ENCODE results near the gene ELAVL3. TPM values are rescaled to one million over a fixed set of nuclear protein-coding genes. Genes with fewer than 3 reads are reported as not detected.

Gene ELAVL3
- total and polyA plus RNA-seq, 3 donors from 2014 or later, result 0.74 to 7.5 (median 6.1) TPM

DNA sequence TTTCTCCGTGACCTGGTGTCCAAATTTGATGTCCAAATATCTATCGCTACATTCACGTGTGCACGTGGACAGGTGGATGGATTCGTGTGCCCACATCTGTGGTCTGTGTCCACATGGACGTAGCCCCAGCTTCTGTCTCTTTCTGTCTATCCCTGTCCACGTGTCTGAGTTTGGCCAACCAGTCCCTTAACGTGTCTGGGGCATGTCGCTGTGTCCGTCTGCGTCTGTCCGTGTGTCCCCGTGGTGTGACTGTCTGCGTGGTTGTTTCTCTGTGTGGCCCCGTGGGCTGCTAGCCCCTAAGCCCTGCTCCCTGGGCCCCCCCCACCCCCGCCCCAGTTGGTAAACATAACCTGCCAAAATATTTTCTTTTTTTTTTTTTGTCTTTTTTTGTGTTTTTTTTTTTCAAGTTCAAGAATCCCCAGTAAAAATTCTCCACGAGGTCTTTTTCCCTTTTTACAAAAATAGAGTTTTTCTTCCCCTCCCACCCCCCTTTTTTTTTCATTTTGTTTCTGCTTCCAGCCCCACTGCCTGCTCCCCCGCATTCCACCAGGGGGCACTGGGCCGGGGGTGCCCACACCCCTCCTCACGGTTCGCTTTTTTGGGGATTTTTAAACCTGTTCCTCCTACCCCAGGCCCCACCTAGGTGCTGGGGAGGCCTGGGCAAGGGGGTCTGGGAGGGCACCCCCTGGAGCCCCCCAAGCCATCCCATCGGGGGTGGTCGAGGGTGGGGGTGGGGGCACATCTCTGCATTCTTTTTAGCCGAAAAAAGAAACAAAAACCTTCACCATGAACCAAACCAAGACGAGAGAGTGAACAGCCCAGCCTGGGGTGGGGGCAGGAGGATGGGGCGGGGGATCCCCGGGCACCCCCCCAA lies 27.1 kb downstream of the ELAVL3 start:
- H3K9me3 ChIP-seq, result no peaks in the 10 kb centered on the region
- TF ChIP-seq, protein P1, sequence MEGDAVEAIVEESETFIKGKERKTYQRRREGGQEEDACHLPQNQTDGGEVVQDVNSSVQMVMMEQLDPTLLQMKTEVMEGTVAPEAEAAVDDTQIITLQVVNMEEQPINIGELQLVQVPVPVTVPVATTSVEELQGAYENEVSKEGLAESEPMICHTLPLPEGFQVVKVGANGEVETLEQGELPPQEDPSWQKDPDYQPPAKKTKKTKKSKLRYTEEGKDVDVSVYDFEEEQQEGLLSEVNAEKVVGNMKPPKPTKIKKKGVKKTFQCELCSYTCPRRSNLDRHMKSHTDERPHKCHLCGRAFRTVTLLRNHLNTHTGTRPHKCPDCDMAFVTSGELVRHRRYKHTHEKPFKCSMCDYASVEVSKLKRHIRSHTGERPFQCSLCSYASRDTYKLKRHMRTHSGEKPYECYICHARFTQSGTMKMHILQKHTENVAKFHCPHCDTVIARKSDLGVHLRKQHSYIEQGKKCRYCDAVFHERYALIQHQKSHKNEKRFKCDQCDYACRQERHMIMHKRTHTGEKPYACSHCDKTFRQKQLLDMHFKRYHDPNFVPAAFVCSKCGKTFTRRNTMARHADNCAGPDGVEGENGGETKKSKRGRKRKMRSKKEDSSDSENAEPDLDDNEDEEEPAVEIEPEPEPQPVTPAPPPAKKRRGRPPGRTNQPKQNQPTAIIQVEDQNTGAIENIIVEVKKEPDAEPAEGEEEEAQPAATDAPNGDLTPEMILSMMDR (IDR thresholded peaks at IDR 0.05), result peak in 1 of 3 experiments; percentile 34
- TF ChIP-seq POLR2A (IDR thresholded peaks at IDR 0.05), result no peak
- no peak overlapping the region for H3K27ac ChIP-seq
- no peaks in the 10 kb centered on the region for H3K36me3 ChIP-seq (ENCODE audit: low read depth, missing control alignments)
- H3K27me3 ChIP-seq, result no peaks in the 10 kb centered on the region
- no peak overlapping the region for H3K4me3 ChIP-seq
- 65 to 69% methylated on average over 24 to 27 of the region's 27 CpGs for WGBS, 2 donors
- no peaks in the 10 kb centered on the region for H3K4me1 ChIP-seq
- DNase-seq, result no peak
- intact Hi-C loops (cut with DNase I; ENCODE audit: low total_unique reads), result no loop called here

DNA sequence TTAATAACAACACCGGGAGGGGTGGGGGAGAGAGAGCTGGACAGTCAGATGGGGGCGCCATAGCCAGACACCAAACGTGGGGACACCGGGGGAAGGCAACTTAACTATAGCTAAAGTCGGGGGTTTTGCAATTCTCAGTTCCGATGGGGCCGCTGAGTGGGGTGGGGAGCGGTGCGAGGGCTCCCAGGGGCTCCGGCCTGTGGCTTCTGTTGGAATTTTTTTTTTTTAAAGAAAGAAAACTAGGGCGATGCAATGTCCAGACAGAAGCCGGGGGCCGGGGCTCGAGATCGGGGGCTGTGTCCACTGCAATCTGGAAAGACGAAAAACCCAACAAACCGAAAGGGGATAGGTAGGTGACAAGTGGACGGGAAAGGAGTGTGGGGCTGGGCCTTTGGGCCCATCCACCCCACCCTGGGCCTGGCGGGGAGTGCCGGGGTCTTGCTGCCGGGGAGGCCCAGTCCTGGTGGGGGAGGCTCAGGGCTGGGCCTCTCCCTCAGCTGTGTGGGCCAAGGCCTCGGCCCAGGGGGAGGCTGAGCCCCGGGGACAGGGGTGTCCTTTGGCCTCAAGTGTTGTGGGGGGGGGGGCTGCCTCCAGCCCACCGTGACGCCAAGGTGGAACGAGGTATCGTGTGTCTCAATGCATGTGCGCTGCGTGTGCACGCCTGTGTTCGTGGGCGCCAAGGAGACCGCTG lies 28.1 kb downstream of the ELAVL3 start:
- no peak for DNase-seq
- TF ChIP-seq POLR2A (IDR thresholded peaks at IDR 0.05), result no peak
- TF ChIP-seq, protein P1 (IDR thresholded peaks at IDR 0.05), result no peak
- H3K27me3 ChIP-seq, result no peaks in the 10 kb centered on the region
- intact Hi-C loops (cut with DNase I; ENCODE audit: low total_unique reads), result no loop called here
- no peak overlapping the region for H3K27ac ChIP-seq
- H3K36me3 ChIP-seq (ENCODE audit: low read depth, missing control alignments), result no peaks in the 10 kb centered on the region
- WGBS, 2 donors, result 71 to 78% methylated on average over 22 to 32 of the region's 33 CpGs
- H3K4me1 ChIP-seq, result no peaks in the 10 kb centered on the region
- H3K4me3 ChIP-seq, result no peak overlapping the region
- no peaks in the 10 kb centered on the region for H3K9me3 ChIP-seq

DNA sequence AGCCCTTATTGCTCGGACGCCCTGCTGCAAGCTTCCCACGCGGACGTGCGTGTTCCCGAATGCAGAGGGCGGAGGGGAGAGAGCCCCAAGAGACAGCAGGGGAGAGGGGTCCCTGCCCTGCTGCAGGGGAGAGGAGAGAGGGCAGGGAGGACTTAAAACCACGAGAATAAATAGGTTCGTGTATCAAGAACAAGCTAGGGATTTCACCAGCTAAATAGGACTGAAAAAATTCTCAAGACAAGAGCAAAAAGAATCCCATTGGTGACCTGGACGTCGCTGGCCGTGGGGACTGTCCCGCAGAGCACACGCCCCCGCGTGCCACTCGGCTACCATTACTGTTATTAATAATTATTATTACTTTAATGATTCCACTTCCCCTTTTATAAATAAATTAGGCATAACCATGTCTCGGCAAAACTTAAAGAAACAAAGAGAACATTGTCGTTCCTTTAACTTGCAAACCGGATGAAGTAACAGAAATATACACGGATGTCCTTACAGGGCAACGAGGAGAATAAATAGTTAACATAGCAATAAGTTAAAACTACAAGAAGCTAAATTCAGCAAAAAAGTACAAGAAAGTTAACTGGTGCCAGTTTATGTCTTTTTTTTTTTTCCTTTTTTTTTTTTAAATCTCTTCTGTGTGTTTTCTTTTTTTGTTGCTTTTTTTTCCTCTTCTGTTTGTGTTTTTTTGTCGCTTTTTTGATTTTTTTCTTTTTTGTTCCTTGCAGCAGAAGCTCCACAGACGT lies 28.8 kb downstream of the ELAVL3 start:
- H3K9me3 ChIP-seq, result no peaks in the 10 kb centered on the region
- TF ChIP-seq POLR2A (IDR thresholded peaks at IDR 0.05), result no peak
- TF ChIP-seq, protein P1 (IDR thresholded peaks at IDR 0.05), result no peak
- H3K36me3 ChIP-seq (ENCODE audit: low read depth, missing control alignments), result no peaks in the 10 kb centered on the region
- intact Hi-C loops (cut with DNase I; ENCODE audit: low total_unique reads), result no loop called here
- no peak overlapping the region for H3K4me3 ChIP-seq
- WGBS, 2 donors, result 34 to 38% methylated on average over 25 of the region's 25 CpGs
- DNase-seq, result no peak
- no peaks in the 10 kb centered on the region for H3K27me3 ChIP-seq
- H3K4me1 ChIP-seq, result no peaks in the 10 kb centered on the region
- peak overlapping the region in 1 of 2 donors; percentile 25 for H3K27ac ChIP-seq

DNA sequence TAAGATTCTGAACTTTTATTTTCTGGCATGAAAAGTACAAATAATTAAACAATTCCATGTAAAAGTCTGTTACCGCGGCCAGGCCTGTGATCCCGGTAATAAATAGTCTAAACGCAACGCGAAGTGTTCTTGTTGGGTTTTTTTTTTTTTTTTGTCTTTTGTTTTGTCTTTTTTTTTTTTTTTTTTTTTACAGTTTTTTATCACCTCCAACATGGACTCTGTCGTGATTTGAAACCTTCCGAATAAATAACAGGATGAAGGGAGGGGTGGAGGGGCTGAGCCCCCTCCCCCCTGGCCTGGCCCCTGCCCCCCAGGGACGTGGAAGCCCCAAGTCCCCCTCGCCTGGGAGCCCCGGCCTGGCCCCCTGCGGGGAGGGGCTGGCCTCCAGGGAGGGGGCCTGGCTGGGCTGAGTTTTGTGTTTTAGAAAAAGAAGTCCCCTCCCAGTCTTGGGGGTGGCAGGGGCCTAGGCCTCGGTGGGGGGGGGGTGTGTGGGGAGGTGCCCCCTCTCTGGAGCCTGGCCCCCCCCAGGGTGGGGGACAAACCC lies 29.4 kb downstream of the ELAVL3 start:
- H3K27ac ChIP-seq, result peak overlapping the region in 1 of 2 donors; percentile 25
- no peaks in the 10 kb centered on the region for H3K36me3 ChIP-seq (ENCODE audit: low read depth, missing control alignments)
- TF ChIP-seq POLR2A (IDR thresholded peaks at IDR 0.05), result no peak
- TF ChIP-seq, protein P1 (IDR thresholded peaks at IDR 0.05), result no peak
- H3K27me3 ChIP-seq, result no peaks in the 10 kb centered on the region
- H3K4me1 ChIP-seq, result no peaks in the 10 kb centered on the region
- WGBS, 2 donors, result 40 to 44% methylated on average over 8 to 13 of the region's 13 CpGs
- intact Hi-C loops (cut with DNase I; ENCODE audit: low total_unique reads), result no loop called here
- H3K9me3 ChIP-seq, result no peaks in the 10 kb centered on the region
- DNase-seq, result no peak
- no peak overlapping the region for H3K4me3 ChIP-seq
